GM18519 (cell line): ENCODE measurements around the gene LGR4.
"Not testable (repeated sequence)": the region's sequence is repeated elsewhere in the genome, so short reads cannot be mapped to it uniquely, and the experiment has no call there.

Source experiments
- ATAC-seq: cut with Tn5 transposase; IDR thresholded peaks from one replicate; pipeline ENCODE4 v1.9.1; 2021; ENCODE audit warnings: mild to moderate bottlenecking, moderate library complexity; ENCODE audit not compliant: unreplicated experiment, low FRiP score

The LGR4 gene

GRCh38 chr11:27355575-27356104 is 117.0 kb downstream of the LGR4 start:
- ATAC-seq = no peak

- ATAC-seq = no peak
Measured at GRCh38 chr11:27354359-27354965, 118.1 kb downstream of the LGR4 start.

GRCh38 chr11:27353593-27354358 is 118.8 kb downstream of the LGR4 start:
- ATAC-seq = no peak

- ATAC-seq = no peak
Measured at GRCh38 chr11:27352781-27353180, 119.8 kb downstream of the LGR4 start.

- no peak for ATAC-seq
Measured at GRCh38 chr11:27350511-27350910, 122.1 kb downstream of the LGR4 start.

- ATAC-seq = no peak
Measured at GRCh38 chr11:27349919-27350318, 122.7 kb downstream of the LGR4 start.

- ATAC-seq = no peak
Measured at GRCh38 chr11:27348340-27348873, 124.2 kb downstream of the LGR4 start.

- ATAC-seq = no peak
Measured at GRCh38 chr11:27347359-27348339, 124.9 kb downstream of the LGR4 start.

GRCh38 chr11:27339941-27340340 is 132.6 kb downstream of the LGR4 start:
- no peak for ATAC-seq

- not testable (repeated sequence) for ATAC-seq
Measured at GRCh38 chr11:27334764-27335163, 137.8 kb downstream of the LGR4 start.

- no peak for ATAC-seq
Measured at GRCh38 chr11:27331981-27332380, 140.6 kb downstream of the LGR4 start.

GRCh38 chr11:27330633-27331270 is 141.8 kb downstream of the LGR4 start:
- ATAC-seq = no peak

GRCh38 chr11:27329867-27330632 is 142.5 kb downstream of the LGR4 start:
- no peak for ATAC-seq

- ATAC-seq = no peak
Measured at GRCh38 chr11:27328614-27329013, 144.0 kb downstream of the LGR4 start.

- ATAC-seq = not testable (repeated sequence)
Measured at GRCh38 chr11:27327064-27327463, 145.5 kb downstream of the LGR4 start.

GRCh38 chr11:27322196-27322595 is 150.4 kb downstream of the LGR4 start:
- ATAC-seq = not testable (repeated sequence)

- not testable (repeated sequence) for ATAC-seq
Measured at GRCh38 chr11:27321340-27321739, 151.2 kb downstream of the LGR4 start.

GRCh38 chr11:27319072-27319471 is 153.5 kb downstream of the LGR4 start:
- ATAC-seq = peak; percentile 100

- ATAC-seq = no peak
Measured at GRCh38 chr11:27317751-27318150, 154.8 kb downstream of the LGR4 start.
